RWPE1 (cell line): ENCODE data around the gene VWA7.

Experiments used
- CTCF ChIA-PET: fragments of 350-600 bp; sonication (Branson Sonifier 250); formaldehyde crosslinking; extraction: SDS; loops from one replicate; lab custom pipeline; 2021; lab: Yijun Ruan, JAX
- POLR2A ChIA-PET: fragments of 400-600 bp; formaldehyde crosslinking; extraction: SDS; loops from one replicate; lab custom pipeline; 2020; ENCODE audit warnings: antibody characterized with exemption; ENCODE audit not compliant: low non-redundant PET; lab: Yijun Ruan, JAX
- DNase-seq: peaks from one replicate; pipeline ENCODE4 v3.0.0; 2012; ENCODE audit warnings: low spot score
- H3K27ac ChIP-seq: fragments of 450-650 bp; 2 replicates; pipeline ENCODE4 v1.5.1; 2017
- CTCF ChIP-seq: fragments of 450-650 bp; conservative IDR thresholded peaks from 2 replicates; pipeline ENCODE4 v1.5.1; 2017; ENCODE audit warnings: low read depth, mild to moderate bottlenecking

The VWA7 gene

GRCh38 chr6:31729515-31729978 is 47.6 kb downstream of the VWA7 start:
- TF ChIP-seq CTCF, result peak; percentile 53
- DNase-seq, result peak; percentile 90
- peak overlapping the region; percentile 94 for H3K27ac ChIP-seq
- ChIA-PET POLR2A (interaction anchor here (0.6 to 1.1 kb wide), 2 partner anchors 18 to 41 kb away, joined by 4 to 7 read pairs; no protein-coding TSS in a partner anchor), CTCF (interaction anchor here (0.7 to 1.4 kb wide), 10 partner anchors 12 to 134 kb away, joined by 3 to 8 read pairs (median 3); partner anchors contain the start of genes LY6G5C and LY6G6F)

GRCh38 chr6:31728767-31729514 is 48.2 kb downstream of the VWA7 start, which contains the start of gene DDAH2:
Gene DDAH2, minus strand, starts transcription at chr6:31729299. Its CDS starts 138 bp downstream, at chr6:31729161.
- peak within 1 kb of the TSS; percentile 94 for H3K27ac ChIP-seq
- ChIA-PET CTCF (interaction anchor here (0.5 to 1.4 kb wide), 11 partner anchors 11 to 135 kb away, joined by 3 to 8 read pairs (median 4); partner anchors contain the start of genes LY6G5C and LY6G6F), POLR2A (interaction anchor here (0.6 to 1.1 kb wide), 2 partner anchors 18 to 42 kb away, joined by 4 to 7 read pairs; no protein-coding TSS in a partner anchor)
- no peak for DNase-seq
- TF ChIP-seq CTCF, result peak; percentile 84

GRCh38 chr6:31727717-31728671 is 49.1 kb downstream of the VWA7 start:
- DNase-seq, result no peak
- peak overlapping the region; percentile 94 for H3K27ac ChIP-seq
- ChIA-PET CTCF (interaction anchor here (0.5 to 0.6 kb wide), 2 partner anchors 19 to 47 kb away, joined by 4 read pairs; partner anchors contain the start of gene LY6G5C), POLR2A (no interaction called here)
- TF ChIP-seq CTCF, result no peak

GRCh38 chr6:31727034-31727716 is 50.0 kb downstream of the VWA7 start:
- CTCF ChIA-PET, result no interaction called here
- no peak for TF ChIP-seq CTCF
- POLR2A ChIA-PET, result no interaction called here
- peak overlapping the region; percentile 25 for H3K27ac ChIP-seq
- no peak for DNase-seq

GRCh38 chr6:31725502-31726350 is 51.4 kb downstream of the VWA7 start:
- no peak overlapping the region for H3K27ac ChIP-seq
- POLR2A ChIA-PET, result no interaction called here
- CTCF ChIA-PET, result interaction anchor here (0.7 kb wide), 1 partner anchor 22 kb away, joined by 5 read pairs; no protein-coding TSS in a partner anchor

More at GRCh38 chr6:31725502-31726350, 51.4 kb downstream of the VWA7 start:
- DNase-seq, result no peak
- no peak for TF ChIP-seq CTCF
